Naive B cell (primary cell): ENCODE data around the gene PRR36. TPM values are rescaled to one million over a fixed set of nuclear protein-coding genes. Genes with fewer than 3 reads are reported as not detected.

Source experiments
- ATAC-seq, 2 donors: fragments of 150-1000 bp; cut with Tn5 transposase; 2 replicates each; pipeline ENCODE4 v1.10.0; 2021; ENCODE audit warnings: low read depth in 2 of 2, mild to moderate bottlenecking in 2 of 2, moderate library complexity in 2 of 2
- DNase-seq: peaks from one replicate; pipeline ENCODE4 v3.0.0; 2022
- H3K27ac Mint-ChIP-seq, 6 donors: one replicate each; pipeline ENCODE4 v1.8.0; 2020 to 2022; ENCODE audit warnings: mild to moderate bottlenecking in 6 of 6, mixed read lengths in 6 of 6, moderate library complexity in 5 of 6, inconsistent platforms in 2 of 6
- H3K27me3 Mint-ChIP-seq, 3 donors: one replicate each; pipeline ENCODE4 v1.8.0; 2021 to 2022; ENCODE audit warnings: mixed read lengths in 3 of 3, mild to moderate bottlenecking in 1 of 3
- H3K36me3 Mint-ChIP-seq, 2 donors: one replicate each; pipeline ENCODE4 v1.8.0; 2020 to 2022; ENCODE audit warnings: mixed read lengths in 2 of 2, inconsistent platforms in 1 of 2, mild to moderate bottlenecking in 1 of 2
- H3K4me1 Mint-ChIP-seq, 3 donors: one replicate each; pipeline ENCODE4 v1.8.0; 2020 to 2022; ENCODE audit warnings: mixed read lengths in 3 of 3, inconsistent platforms in 1 of 3, mild to moderate bottlenecking in 1 of 3, moderate library complexity in 1 of 3
- H3K4me3 Mint-ChIP-seq, 8 donors: one replicate each; pipeline ENCODE4 v1.8.0; 2020 to 2022; ENCODE audit warnings: mild to moderate bottlenecking in 8 of 8, mixed read lengths in 8 of 8, moderate library complexity in 8 of 8, inconsistent platforms in 2 of 8
- H3K9me3 Mint-ChIP-seq, 7 donors: one replicate each; pipeline ENCODE4 v1.8.0; 2020 to 2022; ENCODE audit warnings: mixed read lengths in 7 of 7, mild to moderate bottlenecking in 5 of 7, inconsistent platforms in 2 of 7, moderate library complexity in 1 of 7
- polyA plus RNA-seq, 6 donors: library from polyadenylated mRNA; unstranded; fragments of 300-500 nt; fragmentation: Illumina TruSeq; gene quantifications; one replicate each; pipeline ENCODE4 v1.2.3, GENCODE V29; 2021; ENCODE audit warnings: low read depth in 6 of 6

PRR36 gene
- polyA plus RNA-seq, 6 donors from 2014 or later: 0.05 TPM; not detected in 5

DNA sequence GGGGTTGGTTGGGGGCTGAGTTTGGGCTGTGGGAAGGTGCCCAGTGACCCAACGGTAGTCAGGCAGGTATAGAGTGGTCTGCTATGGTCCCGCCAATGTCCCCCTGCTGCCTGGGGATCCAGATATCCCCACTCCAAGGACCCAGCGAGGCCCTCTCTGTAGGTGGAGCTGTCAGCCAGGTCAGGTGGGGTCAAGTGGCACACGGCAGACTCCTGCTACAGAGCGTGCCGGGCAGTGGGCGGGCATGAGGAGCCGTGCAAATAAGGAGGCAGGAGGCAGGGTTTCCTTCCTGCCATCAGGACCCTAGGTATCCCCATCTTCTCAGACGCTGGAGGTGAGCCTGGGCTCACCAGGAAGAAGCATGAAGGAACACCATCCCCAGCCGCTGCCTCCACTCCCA is 29.2 kb downstream of the PRR36 start:
- ATAC-seq: no peak
- H3K27me3 Mint-ChIP-seq: no peaks in the 10 kb centered on the region
- H3K36me3 Mint-ChIP-seq: no peaks in the 10 kb centered on the region
- H3K4me1 Mint-ChIP-seq: peaks cover 0 to 4% (median 0%) of the 10 kb centered on the region in 3 donors
- peak overlapping the region in 2 of 6 donors; percentile 56 to 65 for H3K27ac Mint-ChIP-seq
- DNase-seq: no peak
- no peak overlapping the region for H3K4me3 Mint-ChIP-seq
- no peaks in the 10 kb centered on the region for H3K9me3 Mint-ChIP-seq

DNA sequence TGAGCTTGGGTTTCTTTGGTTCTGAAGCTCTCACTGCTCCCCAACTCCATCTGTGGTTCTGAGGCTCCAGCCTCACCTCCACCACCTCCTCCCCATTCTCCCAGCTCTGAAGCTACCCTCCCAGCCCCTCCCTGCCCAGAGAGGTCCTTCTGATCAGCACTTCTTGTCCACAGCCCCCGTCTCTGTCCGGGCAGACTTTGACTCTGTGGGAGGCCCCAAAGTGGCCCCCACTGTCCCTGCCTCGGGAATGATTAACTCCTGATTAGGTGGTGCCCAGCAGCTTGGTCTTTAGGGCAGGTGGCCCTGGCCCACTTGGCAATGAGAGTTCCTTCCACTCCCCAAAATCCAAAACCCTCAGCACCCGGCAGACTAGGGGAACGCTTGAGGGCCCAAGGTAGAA is 29.8 kb downstream of the PRR36 start:
- Mint-ChIP-seq H3K27ac (no peak overlapping the region), H3K4me3 (no peak overlapping the region)

DNA sequence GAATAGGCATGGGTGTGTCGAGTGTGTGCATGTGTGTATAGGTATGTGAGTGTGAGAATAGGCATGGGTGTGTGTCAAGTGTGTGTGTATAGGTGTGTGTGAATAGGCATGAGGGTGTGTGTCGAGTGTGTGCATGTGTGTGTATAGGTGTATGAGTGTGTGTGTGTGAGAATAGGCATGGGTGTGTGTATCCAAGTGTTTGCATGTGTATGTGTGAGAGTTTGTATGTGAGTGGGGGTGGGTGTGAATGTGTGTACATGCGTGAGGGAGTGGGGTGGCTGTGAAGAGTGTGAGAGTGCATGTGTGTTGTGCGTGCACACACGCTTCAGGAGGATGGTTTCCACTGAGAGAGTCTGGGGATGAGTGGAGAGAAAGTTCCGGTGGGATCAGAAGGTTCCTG is 30.7 kb downstream of the PRR36 start:
- no peaks in the 10 kb centered on the region for H3K9me3 Mint-ChIP-seq
- ATAC-seq: no peak
- no peak overlapping the region for H3K4me3 Mint-ChIP-seq
- DNase-seq: no peak
- H3K27ac Mint-ChIP-seq: no peak overlapping the region
- no peaks in the 10 kb centered on the region for H3K36me3 Mint-ChIP-seq
- H3K4me1 Mint-ChIP-seq: peaks cover 0 to 4% (median 0%) of the 10 kb centered on the region in 3 donors
- no peaks in the 10 kb centered on the region for H3K27me3 Mint-ChIP-seq

More for the DNA sequence above, 29.8 kb downstream of the PRR36 start:
- DNase-seq: no peak
- no peak for ATAC-seq
- H3K36me3 Mint-ChIP-seq: no peaks in the 10 kb centered on the region
- no peaks in the 10 kb centered on the region for H3K9me3 Mint-ChIP-seq
- H3K4me1 Mint-ChIP-seq: peaks cover 0 to 4% (median 0%) of the 10 kb centered on the region in 3 donors
- no peaks in the 10 kb centered on the region for H3K27me3 Mint-ChIP-seq

DNA sequence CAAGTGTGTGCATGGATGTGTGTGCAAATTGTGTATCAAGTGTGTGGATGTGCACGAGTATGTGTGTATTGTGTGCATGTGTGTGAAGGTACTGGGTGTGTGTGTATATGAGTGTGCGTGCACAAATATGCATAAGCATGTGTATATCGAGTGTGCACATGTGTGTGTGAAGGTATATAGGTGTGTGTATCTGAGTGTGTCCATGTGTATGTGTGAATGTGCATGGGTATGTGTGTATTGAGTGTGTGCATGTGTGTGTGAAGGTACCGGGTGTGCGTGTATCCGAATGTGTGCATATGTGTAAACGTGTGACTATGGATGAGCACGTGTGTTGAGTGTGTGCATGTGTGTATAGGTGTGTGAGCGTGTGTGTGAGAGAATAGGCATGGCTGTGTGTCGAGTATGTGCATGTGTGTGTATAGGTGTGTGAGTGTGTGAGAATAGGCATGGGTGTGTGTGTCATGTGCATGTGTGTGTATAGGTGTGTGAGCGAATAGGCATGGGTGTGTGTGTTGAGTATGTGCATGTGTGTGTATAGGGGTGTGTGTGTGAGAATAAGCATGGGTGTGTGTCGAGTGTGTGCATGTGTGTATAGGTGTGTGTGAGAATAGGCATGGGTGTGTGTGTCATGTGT is 31.4 kb downstream of the PRR36 start:
- no peak overlapping the region for H3K4me3 Mint-ChIP-seq
- no peaks in the 10 kb centered on the region for H3K27me3 Mint-ChIP-seq
- peaks cover 0 to 4% (median 0%) of the 10 kb centered on the region in 3 donors for H3K4me1 Mint-ChIP-seq
- no peak overlapping the region for H3K27ac Mint-ChIP-seq
- no peak for ATAC-seq
- H3K9me3 Mint-ChIP-seq: no peaks in the 10 kb centered on the region
- no peak for DNase-seq
- H3K36me3 Mint-ChIP-seq: no peaks in the 10 kb centered on the region

DNA sequence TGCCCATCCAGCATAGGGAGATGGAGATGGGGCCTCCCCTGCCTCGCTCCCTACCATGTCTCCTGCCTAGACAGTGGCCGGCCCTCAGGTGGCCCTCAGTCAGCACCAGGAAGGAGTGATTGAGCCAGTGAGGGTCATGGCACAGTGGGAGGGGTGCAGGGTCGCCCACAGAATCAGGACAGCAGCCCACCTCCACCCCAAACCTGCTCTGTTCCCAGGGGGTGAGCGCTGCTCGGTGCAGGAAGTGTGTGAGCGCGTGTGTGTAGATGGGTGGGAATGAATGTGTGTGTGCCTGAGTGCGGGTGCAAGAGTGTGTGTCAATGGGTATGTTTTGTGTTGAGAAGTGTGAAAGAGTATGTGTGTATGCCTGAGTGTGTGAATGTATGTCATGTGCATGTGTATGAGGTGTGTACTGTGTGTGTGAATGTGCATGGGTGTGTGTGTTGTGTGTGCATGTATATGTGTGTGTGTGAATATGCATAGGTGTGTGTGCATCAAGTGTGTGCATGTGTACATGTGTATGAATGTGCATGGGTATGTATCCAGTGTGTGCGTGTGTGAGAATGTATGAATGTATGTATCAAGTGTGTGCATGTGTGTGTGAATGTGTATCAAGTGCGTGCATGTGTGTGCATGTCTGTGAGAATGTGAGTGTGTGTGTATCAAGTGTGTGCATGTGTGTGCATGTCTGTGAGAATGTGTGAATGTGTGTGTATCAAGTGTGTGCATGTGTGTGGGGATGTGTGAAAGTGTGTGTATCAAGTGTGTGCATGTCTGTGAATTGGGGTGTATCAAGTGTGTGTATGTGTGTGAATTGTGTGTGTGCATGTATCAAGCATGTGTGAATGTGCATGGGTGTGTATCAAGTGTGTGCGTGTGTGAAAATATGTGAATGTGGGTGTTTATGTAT is 32.2 kb downstream of the PRR36 start:
- Mint-ChIP-seq H3K4me3 (no peak overlapping the region), H3K27ac (no peak overlapping the region), H3K4me1 (peaks cover 0 to 4% (median 0%) of the 10 kb centered on the region in 3 donors), H3K9me3 (no peaks in the 10 kb centered on the region), H3K36me3 (no peaks in the 10 kb centered on the region), H3K27me3 (no peaks in the 10 kb centered on the region)
- ATAC-seq (no peak), DNase-seq (no peak)

DNA sequence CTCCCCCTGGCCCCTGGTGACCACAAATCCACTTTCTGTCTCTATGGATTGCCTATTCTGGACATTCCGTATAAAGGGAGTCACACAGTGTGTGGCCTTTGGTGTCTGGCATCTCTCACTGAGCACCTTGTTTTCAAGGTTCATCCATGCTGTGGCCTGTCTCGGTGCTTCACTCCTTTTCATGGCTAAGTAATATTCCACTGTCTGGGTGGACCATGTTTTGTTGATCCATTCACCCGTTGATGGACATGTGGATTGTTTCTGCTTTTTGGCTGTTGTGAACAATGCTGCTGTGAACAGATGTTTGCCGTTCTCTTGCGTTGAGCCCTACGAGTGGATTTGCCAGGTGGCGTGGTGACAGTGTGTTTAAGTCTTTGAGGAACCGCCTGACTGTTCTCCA is 33.6 kb downstream of the PRR36 start:
- DNase-seq (no peak), ATAC-seq (no peak)
- Mint-ChIP-seq H3K27me3 (no peaks in the 10 kb centered on the region), H3K4me1 (peaks cover 0 to 4% (median 0%) of the 10 kb centered on the region in 3 donors), H3K27ac (peak overlapping the region in 1 of 6 donors; percentile 32), H3K4me3 (no peak overlapping the region), H3K9me3 (no peaks in the 10 kb centered on the region), H3K36me3 (no peaks in the 10 kb centered on the region)

DNA sequence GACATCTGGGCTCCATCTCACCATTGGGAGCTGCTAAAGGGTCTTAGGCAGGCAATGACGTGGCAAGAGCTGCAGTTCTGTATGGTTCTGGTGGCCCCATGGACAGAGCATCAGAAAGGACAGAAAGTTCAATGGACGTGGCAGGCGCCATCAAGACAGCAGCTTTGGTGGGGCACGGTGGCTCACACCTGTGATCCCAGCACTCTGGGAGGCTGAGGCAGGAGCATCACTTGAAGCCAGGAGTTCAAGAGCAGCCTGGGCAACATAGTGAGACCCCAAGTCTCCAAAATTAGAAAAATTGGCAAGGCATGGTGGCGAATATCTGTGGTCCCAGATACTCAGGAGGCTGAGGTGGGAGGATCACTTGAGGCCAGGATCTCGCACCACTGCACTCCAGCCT is 34.7 kb downstream of the PRR36 start:
- ATAC-seq: no peak
- DNase-seq: no peak
- Mint-ChIP-seq H3K4me1 (peaks cover 0 to 4% (median 0%) of the 10 kb centered on the region in 3 donors), H3K36me3 (no peaks in the 10 kb centered on the region), H3K27ac (no peak overlapping the region), H3K4me3 (no peak overlapping the region), H3K9me3 (no peaks in the 10 kb centered on the region), H3K27me3 (no peaks in the 10 kb centered on the region)

DNA sequence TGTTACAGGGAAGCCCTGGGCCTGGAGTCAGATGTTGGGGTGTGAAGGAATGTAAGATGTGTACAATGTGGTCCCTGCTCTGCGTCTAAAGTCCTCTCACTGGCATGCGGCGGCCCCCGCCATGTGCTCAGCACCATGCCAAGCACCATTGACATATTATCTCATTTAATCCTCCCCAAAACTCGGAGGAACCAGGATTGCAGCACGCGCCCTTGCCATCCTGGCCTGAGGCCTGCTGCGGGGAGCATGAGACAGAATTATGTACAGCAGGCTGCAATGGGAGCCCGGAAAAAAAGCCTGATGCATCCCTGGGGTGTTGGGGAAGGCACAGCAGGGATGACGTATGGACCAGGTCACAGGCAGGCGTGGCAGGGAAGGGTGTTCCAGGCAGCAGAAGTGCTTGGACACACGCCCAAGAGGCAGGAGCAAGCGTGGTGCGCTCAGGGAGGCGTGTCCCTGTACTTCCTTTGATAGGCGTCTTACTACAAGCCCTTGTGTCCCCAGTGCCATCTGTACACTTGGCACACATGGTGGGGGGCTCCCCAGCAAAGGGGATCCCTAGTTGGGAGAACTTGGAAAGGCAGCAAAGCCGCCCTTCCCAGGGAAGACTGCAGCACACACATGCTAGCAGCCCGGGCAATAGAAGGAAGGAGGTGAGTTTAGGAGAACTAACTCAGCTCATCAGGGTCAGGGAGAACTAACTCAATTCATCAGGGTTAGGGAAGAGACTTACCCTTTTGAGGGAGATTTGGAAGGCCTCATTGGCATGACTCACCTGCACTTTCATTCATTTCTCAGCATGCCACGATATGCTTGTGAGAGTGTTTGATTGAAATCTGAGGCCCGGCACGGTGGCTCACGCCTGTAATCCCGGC is 40.7 kb downstream of the PRR36 start:
- no peak for DNase-seq

DNA sequence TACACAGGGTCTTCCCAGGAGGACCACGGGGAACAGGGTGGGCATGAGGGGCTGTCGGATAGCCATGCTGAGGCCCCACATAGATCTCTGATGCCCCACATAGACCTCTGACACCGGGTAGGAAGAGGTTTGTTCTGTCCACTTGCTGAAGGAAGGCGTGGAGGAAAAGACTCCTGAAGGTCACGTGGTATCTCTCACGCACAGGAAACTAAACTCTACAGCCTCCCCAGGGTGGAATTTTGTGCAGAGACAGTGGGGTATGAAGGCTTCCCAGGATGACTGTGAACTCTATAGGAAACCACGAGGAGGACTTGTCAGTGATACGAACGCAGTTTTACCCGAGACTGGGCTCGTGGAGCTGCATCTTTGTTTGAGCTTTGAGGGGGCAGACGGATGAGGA is 41.4 kb downstream of the PRR36 start:
- Mint-ChIP-seq H3K27me3 (no peaks in the 10 kb centered on the region), H3K9me3 (no peaks in the 10 kb centered on the region), H3K36me3 (no peaks in the 10 kb centered on the region), H3K4me3 (peak overlapping the region in 4 of 8 donors; percentile 22 to 54 (median 49)), H3K27ac (no peak overlapping the region), H3K4me1 (peaks cover 19 to 28% (median 25%) of the 10 kb centered on the region in 3 donors)
- ATAC-seq: no peak
- DNase-seq: no peak

More for the DNA sequence above, 40.7 kb downstream of the PRR36 start:
- H3K9me3 Mint-ChIP-seq: no peaks in the 10 kb centered on the region
- H3K4me1 Mint-ChIP-seq: peaks cover 19 to 28% (median 25%) of the 10 kb centered on the region in 3 donors
- no peaks in the 10 kb centered on the region for H3K27me3 Mint-ChIP-seq
- H3K27ac Mint-ChIP-seq: peak overlapping the region in 2 of 6 donors; percentile 54 to 68
- peak overlapping the region in 4 of 8 donors; percentile 15 to 57 (median 50) for H3K4me3 Mint-ChIP-seq
- H3K36me3 Mint-ChIP-seq: no peaks in the 10 kb centered on the region
- no peak for ATAC-seq

DNA sequence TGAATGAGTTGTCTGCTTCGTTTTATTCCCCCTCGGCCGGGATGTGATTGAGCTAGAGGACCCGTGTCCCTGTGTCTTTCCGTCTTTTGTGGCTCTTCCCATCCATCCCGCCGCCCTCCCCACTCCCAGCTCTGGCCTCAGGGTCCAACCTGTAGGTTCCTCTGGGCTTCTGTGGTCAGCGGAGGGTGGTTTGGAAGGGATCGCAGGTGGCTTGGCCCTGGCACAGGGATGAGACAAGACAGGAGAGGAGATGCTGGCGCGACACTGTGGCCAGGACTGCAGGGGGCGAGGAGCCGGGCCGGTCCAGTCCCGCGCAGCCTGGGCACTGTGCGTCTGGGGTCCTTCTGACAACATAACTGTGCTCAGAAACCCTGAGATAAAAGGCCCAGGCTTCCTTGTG is 42.2 kb downstream of the PRR36 start:
- Mint-ChIP-seq H3K4me3 (peak overlapping the region in 7 of 8 donors; percentile 21 to 95 (median 83)), H3K36me3 (no peaks in the 10 kb centered on the region), H3K9me3 (no peaks in the 10 kb centered on the region), H3K27me3 (no peaks in the 10 kb centered on the region), H3K4me1 (peaks cover 19 to 28% (median 25%) of the 10 kb centered on the region in 3 donors), H3K27ac (no peak overlapping the region)
- no peak for DNase-seq
- ATAC-seq: no peak

DNA sequence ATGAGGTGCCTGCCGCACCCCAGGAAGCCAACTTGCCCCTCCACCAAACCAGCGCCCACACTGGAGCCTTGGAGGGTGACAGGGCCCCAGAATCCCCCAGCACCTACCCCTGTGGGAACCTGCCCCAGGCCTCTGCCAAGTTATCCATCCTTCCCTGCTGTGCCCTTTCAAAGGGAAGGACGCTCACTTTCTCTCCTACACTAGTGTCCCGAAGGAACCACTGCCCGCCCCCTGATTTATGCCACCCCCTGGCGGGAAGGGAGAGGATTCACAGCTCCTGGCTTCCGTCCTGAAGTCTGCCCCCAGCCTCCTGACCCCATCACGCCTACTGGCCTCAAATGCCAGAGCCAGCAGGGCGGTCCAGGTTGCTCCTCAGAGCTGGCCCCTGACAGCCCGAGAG is 42.7 kb downstream of the PRR36 start:
- H3K27ac Mint-ChIP-seq: peak overlapping the region in 2 of 6 donors; percentile 62 to 86

DNA sequence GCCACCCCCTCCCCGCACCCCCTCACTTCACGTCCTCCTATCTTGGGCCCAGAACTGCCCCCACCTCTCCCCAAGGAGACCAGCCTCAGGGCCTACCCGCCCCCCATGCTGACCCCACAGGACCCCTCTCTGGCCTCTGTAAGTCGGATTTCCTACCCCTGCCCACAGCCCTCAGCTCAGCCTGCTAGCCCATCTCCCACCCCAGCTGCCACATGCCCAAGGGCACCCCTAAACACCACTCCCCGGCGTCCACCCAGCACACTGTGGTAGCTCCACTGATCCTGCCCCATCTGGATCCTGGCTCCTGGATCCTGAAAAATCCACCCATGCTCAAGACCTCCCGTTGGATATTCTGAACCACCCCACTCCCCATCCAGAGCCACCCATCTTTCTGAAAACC is 43.4 kb downstream of the PRR36 start:
- H3K27ac Mint-ChIP-seq: peak overlapping the region in 5 of 6 donors; percentile 41 to 94 (median 84)
- DNase-seq (no peak), ATAC-seq (no peak)
- no peaks in the 10 kb centered on the region for H3K27me3 Mint-ChIP-seq
- peaks cover 19 to 28% (median 25%) of the 10 kb centered on the region in 3 donors for H3K4me1 Mint-ChIP-seq
- H3K36me3 Mint-ChIP-seq: no peaks in the 10 kb centered on the region
- no peaks in the 10 kb centered on the region for H3K9me3 Mint-ChIP-seq
- peak overlapping the region; percentile 76 to 95 (median 84) for H3K4me3 Mint-ChIP-seq

More for the DNA sequence above, 42.7 kb downstream of the PRR36 start:
- ATAC-seq (no peak), DNase-seq (no peak)
- Mint-ChIP-seq H3K27me3 (no peaks in the 10 kb centered on the region), H3K4me3 (peak overlapping the region; percentile 76 to 95 (median 84)), H3K9me3 (no peaks in the 10 kb centered on the region), H3K36me3 (no peaks in the 10 kb centered on the region), H3K4me1 (peaks cover 19 to 28% (median 25%) of the 10 kb centered on the region in 3 donors)

DNA sequence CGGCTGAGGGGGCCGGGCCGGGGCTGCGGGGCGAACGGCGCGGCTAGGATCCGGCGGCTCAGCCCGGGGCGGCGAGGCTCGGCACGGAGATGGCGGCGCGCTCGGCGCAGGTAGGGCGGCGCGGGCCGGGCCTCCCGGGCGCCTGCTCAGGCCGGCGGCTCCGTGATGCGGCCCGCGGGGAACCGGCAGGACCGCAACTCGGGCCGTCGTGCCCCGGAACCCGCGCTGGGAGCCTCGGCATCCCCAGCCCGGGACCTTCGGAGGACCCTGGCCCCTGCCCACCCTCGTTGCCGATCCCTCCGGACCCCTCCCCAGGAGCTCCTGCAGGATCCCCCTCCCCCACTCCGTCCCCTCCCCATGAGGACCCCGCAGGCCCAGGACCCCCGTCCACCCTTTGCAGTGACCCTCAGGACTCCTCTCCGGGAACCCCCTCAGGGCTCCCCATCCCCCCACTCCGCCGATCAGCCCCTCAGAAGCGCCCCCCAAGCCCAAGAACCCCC is 43.9 kb downstream of the PRR36 start:
- peak overlapping the region in 1 of 6 donors; percentile 21 for H3K27ac Mint-ChIP-seq
- no peaks in the 10 kb centered on the region for H3K27me3 Mint-ChIP-seq
- peaks cover 19 to 28% (median 25%) of the 10 kb centered on the region in 3 donors for H3K4me1 Mint-ChIP-seq
- no peaks in the 10 kb centered on the region for H3K9me3 Mint-ChIP-seq
- H3K4me3 Mint-ChIP-seq: peak overlapping the region in 7 of 8 donors; percentile 80 to 95 (median 84)
- ATAC-seq (no peak), DNase-seq (no peak)
- H3K36me3 Mint-ChIP-seq: no peaks in the 10 kb centered on the region
